ENCODE results near the gene DEDD2.
A peak's percentile ranks its signal among the peaks of the same experiment; 100 is the strongest.

Gene DEDD2

DNA sequence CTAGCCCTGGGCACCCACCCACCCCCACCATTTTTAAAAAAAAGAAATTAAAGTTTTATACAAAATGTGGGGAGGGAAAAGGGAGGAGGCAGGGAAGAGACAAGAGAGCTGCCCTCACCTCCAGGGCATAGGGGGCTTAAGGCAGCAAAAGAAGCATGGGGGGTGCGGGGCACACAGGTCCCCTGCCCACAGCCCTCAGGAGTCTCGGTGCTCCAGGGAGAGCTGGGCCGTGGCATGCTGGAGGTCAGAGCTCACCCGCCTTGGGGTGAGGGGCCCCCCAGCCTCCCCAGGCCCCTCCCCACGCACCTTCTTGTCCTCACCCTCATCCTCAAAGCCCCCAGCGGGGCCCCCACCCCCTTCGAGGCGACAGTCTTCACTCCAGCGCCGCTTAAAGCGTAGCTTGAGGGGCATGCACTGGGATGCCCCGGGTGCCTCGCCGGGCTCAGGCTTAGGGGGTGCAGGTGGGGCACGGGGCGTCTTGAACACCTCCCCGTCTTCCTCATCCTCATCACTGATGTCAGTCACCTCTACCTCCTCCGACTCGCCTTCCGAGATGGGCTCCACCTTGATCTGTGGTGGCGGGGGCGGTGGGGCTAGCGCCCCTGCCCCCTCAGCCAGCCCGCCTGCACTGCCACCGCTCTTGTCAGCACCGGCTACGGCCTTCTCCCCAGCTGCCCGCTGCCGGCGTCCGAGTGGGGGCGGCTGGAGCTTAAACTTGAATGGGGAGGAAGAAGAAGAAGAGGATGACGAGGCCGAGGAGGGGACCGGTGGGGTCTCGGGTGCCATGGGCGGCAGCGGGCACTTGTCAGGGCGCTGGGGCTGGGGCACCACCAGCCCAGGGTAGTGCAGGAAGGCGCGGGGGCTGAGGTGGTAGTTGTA, 31.0 kb upstream of the DEDD2 start:
- DNase-seq (ENCODE audit: low spot score) = peak; percentile 1

DNA sequence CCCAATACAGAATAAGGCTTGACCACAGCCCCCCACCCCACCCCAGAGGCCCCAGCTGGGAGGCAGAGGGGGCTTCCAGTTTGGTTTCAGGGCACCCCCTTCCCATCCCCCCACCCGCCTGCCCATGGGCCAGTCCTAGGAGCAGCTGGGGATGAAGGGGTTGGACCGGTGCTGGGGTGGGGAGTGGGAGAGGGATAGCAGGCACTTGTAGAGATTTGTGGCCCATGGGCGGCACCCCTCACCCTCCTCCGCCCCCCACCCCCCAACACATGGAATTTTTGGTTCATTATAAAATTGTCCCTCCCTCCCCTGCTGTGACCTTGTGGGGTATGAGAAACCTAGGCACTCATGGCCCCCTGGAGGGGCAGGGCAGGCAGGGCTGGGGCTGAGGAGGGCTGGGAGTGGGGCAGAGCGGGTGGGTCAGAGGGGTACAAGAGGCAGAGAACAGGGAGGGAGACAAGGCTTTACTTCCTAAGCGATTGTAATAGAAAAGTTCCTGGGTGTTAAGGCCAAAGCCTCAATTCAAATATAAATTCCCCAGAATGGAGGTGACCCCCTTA, 30.2 kb upstream of the DEDD2 start:
- DNase-seq (ENCODE audit: low spot score) = peak; percentile 1

DNA sequence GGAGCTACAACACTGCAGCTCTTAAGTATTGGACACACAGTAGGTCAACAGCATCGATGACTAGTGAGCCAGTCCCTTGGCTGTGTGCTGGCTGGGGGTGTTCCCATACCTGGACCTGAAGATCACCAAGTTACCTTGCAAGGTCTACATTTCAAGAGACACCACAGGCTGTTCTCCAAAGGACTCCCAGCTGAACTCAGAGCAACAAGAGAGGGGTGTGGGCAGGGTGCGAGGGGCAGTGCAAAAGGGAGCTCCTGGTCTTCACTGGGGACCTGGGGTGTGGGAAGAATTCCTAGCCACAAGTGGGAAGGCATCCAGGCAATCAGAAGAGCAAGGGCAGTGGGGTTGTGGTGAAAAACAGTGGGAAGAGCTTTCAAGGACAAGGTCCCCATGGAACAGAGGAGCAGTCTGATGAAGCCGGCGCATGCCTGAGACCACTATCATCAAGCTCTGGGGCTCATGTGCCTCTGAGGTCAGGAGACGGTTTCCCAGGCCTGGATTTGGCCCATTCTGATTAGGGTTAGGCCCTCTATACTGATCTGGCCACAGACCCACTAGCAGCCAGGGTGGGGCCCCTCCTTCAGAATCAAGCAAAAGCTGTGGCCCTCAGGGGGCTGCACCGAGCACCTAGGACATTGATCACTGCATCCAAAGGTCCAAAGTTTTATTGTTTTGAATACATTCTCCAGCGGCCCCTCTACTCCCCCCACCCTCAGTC, 29.6 kb upstream of the DEDD2 start:
- DNase-seq (ENCODE audit: low spot score) = peak; percentile 3

DNA sequence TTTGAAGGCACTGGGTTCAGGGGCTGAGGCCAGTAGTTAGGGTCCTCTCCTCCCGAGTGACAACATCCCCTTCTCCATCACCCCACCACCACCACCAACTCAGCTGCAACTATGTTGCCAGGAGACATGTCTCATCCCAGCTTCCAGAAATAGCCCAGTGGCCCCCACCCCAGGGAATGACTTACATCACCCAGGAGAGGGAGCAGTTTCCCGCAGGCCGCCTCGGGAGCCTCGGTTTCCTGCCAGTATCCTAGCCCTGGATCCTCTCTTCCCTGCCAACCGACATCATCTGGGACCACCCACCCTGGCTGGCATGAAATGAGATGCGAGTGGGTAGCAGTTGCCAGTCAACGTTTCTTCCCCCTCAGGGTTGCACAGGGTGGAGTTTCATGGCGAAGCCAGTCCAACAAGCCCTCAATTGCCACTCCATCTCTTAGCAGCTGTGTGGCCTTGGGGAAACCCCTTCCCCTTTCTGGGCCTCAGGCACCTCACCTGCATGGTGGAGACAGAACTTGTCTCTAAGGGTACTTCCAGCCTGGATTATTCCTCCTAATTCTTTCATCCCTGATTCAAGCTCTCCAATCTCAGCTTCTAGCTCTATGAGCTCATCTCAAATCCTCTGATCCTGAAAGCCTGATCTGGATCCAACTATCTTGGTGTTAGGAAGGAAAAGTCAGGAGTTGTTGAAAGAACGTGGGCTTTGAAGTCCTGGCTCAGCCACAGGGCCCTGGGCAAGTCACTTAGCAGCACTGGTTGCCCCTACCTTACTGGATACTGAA, 28.9 kb upstream of the DEDD2 start:
- DNase-seq (ENCODE audit: low spot score) = peak; percentile 91

DNA sequence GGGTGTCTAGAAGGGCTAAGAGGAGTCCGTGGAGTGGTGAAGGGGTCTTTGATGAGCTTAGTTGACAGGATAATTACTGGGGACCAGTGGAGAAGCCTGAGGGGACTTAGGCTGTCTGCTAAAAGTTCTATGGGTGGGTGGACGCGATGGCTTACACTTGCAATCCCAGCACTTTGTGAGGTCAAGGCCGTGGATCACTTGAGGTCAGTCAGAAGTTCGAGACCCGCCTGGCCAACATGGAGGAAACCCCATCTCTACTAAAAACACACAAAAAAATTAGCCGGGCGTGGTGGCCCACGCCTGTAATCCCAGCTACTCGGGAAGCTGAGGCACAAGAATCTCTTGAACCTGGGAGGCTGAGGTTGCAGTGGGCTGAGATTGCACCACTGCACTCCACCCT, 27.8 kb upstream of the DEDD2 start:
- no peak for DNase-seq (ENCODE audit: low spot score)

DNA sequence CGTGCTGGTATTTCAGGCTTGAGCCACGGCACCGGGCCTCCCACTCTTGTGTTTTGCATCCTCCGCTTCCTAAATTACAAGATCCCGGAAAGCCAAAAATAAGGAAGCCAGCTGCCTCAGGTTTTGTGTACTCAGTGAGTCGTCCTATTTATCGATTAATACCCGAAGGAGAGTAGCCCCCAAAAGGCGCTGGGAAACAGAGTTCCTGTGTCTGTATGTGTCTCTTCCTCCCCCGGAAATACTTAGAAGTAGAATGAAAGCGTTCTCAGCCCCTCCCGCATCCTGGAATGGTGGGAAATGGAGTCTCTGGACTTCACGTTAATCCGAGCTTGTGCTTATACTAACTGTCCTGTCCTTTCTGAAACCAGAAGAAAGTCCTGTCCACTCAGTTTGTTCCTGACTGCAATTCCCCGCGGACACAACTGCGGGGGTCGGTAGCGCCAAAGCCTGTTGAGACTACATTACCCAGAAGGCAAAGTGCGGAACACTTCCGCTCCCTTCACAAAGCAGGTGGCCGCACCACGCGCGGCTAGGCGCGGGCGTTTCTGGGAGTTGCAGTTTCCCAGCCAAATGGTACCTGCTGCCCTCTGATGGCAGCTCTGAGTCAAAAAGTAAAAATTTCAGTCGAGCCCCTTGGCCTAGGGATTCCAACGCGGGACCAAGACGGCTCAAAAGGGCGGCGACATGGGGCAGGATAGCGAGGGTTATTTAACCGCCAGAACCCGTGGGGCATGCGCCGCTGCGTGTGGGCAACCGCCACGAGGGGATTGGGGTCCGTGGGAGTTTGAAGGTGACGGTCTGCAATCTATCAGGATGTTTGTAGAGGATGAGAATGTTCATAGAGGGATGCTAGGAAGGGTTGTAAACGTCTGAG, 27.1 kb upstream of the DEDD2 start:
- peak; percentile 94 for DNase-seq (ENCODE audit: low spot score)

DNA sequence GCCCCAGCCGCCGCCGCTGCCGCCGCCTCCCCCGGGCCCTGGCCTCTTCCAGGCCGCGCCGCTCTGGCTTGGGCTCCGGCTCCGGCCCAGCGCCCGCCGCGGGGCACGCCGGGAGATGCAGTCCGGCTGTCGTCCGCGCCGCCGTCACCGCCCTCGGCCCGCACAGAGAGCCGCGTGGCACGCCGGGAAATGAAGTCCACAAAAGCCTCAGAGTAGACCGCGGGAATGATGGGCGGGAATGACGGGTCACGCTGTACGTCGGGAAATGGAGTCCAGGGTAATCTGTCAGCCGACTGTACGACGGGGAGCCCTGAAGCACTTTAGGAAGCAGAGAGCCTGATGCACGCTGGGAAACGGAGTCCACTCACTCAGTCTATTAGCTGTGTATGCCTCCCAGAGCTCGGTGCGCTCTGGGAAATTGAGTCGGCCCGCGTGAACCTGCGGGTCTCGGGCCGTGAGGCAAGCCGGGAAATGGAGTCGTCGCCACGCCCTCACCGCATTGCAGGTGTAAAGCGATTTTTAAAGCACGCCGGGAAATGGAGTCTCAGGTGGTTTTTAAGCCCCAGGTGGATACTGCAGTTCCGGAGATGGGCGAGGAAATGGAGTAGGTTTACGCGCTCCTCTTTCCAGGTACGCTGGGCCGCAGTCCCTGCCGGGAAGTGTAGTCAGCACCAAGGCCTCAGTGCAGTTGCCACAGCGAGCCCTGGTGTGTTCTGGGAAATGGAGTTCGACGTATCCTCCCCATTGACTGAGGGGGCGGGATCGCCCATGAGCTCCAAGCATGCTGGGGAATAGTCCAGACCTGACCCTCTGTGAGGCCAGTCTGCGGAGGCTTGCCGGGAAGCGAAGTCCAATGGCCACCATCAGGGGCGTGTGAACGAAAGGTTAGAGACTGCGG, 25.3 kb upstream of the DEDD2 start, which contains the start of gene GSK3A:
Gene GSK3A (minus strand): TSS at position 91 of the 898 bp plus-strand sequence. CDS start 137 bp downstream, outside the sequence.
- peak; percentile 100 for DNase-seq (ENCODE audit: low spot score)

DNA sequence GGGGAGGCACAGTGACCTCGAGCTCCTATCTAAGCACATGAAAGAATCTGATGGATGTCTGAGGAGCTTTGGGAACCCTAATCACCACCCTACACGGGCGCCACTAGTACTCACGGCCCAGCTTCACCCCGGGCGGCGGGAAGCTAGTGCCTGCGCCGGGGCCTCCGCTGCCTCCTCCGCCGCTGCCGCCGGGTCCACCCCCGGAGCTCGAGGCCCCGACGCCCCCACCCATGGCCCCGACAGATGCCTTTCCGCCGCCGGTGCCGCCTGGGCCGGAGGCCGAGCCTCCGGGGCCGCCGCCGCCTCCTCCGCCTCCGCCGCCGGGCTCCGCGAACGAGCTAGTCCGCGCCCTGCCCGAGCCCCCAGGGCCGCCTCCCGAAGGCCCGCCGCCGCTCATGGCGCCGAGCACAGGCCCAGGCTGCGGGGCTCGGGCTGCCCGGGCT, 24.6 kb upstream of the DEDD2 start:
- DNase-seq (ENCODE audit: low spot score) = no peak

DNA sequence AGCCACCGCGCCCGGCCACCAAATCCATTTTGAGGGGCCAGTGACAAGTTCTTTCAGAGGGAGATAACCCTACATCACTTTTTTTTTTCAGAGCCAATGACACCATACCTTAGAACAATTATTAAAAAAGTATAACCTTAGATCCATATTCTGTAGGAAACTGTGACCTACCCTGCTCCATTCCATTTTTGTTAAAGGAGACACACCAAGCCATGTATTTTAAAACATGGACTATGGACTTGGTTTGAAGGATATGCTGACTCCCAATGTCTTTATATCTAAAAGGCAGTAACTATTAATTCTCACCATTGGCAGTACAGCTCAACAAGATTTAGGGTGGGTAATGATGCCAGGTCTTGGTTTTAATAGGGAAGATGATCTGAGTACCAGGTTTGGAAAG, 23.8 kb upstream of the DEDD2 start:
- no peak for DNase-seq (ENCODE audit: low spot score)

DNA sequence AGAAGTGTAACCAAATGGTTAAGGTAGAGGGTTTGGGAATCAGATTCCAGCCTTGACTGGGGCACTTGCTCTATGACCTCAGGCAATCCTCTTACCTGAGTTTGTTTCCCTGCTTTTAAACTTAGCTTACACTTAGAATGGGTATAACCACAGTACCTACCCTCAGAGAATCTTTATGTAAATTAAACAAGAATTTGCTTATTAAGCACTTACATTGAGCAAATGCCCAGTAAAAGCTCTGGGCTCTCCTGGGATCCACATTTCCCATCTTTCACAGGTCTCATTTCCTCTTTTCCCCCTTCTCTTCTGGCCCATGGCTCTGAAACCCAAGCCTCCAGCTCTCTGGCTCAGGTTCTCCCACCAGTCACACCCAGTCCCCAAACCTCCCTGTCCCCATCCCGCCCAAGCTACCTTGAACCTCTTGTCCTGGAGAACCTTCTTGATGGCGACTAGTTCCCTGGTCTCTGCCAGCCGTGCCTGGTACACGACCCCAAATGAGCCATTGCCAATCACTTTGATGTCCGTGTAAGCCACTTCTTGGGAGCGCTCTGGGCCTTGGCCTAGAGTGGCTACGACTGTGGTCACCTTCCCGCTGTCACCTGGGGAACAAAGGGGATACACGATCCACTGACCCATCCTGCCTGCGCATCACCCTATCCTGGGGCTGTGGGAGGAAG, 22.2 kb upstream of the DEDD2 start:
- no peak for DNase-seq (ENCODE audit: low spot score)

DNA sequence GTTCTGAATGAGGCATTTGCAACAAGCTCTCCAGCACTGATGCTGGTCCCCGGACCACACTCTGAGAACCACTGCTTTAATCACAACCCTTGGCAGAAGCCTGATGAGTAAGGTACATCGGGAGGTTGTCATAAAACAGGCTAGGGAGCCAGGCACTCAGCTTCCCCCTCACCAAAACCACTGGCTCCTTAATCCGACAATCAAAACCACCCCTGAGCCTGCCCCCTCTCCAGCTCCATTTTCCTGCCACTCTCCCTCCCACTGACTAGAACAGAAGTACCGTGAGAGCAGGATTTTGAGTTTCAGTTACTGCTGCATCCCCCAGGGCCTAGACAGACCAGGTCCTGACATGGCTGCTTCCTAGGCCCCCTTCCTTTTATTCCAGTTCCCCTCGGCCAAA, 17.7 kb upstream of the DEDD2 start:
- DNase-seq (ENCODE audit: low spot score) = no peak

DNA sequence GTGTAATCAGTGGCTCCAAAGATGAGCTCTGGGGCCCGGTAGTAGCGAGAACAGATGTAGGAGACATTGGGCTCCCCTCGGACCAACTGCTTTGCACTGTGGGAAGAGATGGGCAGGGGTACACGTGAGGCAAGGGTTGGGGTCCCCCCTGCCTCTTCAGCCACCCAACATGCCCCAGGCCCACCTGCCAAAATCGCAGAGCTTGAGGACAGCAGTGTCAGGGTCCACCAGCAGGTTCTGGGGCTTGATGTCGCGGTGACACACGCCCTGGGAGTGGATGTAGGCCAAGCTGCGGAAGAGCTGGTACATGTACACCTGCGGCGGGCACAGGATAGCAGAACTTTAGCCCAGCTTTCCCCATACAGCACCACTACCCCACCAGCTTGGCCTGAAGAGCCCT, 16.9 kb upstream of the DEDD2 start:
- DNase-seq (ENCODE audit: low spot score) = no peak

DNA sequence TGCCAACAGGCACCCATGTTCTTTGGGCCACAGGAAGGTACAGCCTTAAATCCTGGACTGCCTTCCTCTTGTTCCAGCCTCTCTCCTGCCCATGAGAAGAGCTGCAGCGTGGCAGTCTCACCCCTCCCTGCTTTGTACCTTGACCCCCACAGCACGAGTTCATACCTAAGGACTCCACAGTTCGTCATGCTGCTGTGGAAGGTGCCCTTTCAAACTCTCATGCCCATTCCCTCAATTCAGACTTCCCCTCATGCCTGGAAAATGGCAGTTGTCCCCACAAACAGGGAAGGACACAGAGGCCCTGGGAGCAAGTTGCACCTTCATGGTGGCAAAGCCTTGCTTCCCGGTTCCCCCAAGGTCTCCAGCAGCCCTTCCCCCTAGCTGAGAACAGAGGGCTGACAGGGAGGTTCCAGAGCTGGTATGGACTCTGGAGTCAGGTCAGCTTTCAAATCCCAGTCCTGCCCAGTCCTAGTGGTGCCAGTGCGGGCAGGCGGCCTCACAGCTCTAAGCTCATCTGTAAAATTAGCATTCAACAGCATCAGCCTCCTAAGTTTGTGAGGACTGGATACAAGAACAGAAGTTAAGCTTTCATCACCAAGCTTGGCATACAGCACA, 16.3 kb upstream of the DEDD2 start:
- no peak for DNase-seq (ENCODE audit: low spot score)

DNA sequence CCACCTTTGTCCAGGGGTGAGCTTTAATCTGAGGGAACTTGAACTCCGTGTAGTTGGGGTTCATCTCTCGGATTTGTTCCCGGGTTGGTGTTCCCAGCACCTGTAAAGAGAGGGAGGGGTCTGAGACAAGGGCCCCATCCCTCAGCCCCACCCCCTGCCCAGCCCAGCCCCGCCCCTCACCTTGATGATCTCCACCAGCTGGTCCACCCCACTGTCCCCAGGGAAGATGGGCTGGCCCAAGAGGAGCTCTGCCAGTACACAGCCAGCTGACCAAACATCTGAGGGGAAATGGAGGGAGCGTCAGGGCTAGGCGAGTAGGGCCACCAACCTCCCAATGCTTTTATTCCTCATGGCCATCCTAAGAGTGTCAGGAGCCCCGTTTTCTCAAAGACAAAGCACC, 15.6 kb upstream of the DEDD2 start:
- DNase-seq (ENCODE audit: low spot score) = no peak

DNA sequence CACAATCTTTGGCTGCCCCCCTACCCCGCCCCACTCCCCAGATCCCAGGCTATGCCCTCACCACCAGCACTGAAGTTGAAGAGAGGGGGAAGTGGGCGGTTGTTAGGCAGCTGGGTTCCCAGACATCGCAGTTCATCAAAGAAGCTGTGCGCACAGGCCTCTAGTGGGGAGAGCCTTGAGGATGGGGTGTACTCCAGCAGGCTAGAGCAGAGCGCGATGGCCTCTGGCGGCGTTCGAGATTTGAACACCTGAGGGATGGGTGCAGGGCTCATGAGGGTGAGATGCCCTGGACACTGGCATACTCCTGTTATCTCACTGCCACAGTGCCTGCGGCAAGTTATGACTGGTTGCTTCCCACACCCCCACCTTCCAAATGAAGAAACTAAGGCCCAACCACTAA, 15.0 kb upstream of the DEDD2 start:
- DNase-seq (ENCODE audit: low spot score) = no peak

DNA sequence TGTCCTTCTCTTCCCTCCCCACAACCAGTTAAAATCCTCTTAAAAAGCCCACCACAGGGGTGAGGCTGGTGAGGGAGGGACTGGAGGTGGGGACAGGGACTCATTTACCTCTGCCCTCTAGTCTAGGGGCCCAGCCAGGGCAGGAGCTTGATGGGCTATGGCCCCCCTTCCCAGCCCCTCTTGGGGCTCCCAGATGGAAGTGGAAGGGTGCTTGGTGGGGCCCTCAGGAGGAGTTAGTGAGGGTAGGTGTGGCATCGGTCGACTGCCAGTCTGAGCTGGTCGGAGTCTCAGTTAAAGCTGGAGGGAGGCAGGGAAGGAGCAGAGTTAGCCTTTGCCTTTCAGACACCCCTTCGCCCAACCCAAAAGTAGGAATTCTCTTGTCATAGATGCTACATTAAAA, 13.1 kb upstream of the DEDD2 start:
- DNase-seq (ENCODE audit: low spot score) = no peak

DNA sequence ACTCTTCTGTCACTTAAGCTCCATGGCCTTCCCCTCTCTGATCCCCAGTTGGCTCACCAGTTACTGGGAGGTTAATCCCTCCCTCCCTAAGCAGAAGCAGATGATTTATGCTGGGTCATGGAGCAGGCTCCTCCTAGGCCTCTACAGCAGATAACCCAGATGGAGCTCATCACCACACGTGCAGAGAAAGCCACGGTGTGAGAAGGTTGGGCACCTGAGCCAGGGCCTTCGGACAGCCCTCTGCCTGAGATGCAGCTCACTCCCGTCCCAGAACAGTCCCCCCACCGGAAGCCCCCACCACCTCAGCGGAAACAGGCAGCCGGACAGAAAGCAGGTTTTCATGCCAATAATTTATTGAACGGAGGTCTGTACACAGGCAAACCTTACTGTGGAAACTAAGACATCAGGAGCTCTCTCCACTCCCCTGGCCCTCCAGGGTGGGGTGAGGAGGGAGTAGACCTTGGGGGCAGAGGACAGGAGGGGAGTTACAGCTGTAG, 12.4 kb upstream of the DEDD2 start:
- DNase-seq (ENCODE audit: low spot score) = no peak

DNA sequence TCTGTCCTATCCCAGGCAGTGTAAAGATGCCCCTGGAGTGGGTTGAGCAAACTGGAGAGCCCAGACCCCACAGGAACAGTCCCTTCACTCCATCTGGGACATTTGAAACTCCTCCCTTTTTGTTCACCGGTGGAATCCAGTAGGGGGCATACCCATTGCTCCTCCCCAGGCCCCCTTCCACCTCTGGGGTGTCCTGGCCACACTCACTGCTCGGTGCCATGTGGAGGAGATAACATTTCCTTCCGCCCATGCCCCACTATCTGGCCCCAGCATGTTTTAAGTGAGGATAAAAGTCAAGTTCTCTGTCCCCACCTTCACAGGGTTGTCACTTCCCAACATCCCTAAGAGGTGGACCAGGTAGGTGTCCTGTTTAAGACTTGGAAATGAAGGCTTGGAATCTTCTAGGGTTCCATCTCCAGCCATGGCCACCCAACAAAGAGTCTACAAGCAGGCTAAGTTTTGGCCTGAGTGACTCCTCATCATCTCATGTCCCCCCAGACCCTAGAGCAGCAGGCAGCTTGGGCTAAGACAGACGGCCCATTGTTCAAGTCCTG, 11.9 kb upstream of the DEDD2 start:
- no peak for DNase-seq (ENCODE audit: low spot score)

DNA sequence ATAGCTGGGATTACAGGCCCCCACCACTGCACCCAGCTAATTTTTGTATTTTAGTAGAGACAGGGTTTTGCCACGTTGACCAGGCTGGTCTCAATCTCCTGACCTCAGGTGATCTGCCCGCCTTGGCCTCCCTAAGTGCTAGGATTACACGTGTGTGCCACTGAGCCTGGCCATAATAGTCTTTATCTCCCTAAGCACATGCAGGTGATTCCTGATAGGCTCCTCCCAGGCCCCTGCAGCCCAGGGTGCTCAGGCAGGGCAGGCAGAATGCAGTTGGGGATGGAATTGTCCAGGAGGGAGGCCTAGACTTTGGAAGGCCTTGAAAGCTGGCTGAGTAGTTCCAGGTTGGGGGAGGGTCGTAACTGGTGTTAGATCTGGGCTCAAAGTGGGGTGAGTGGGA, 11.2 kb upstream of the DEDD2 start:
- DNase-seq (ENCODE audit: low spot score) = no peak
